Measurements from ENCODE around the gene ECE1. TPM values are rescaled to one million over a fixed set of nuclear protein-coding genes. Genes with fewer than 3 reads are reported as not detected.
A peak's percentile ranks its signal among the peaks of the same experiment; 100 is the strongest.

Gene ECE1
- total RNA-seq, 1 donor from 2014 or later = 223 TPM

GRCh38 chr1:21307663-21308305 is 17.5 kb upstream of the ECE1 start:
- DNase-seq = no peak

- no peak for DNase-seq
Observed at GRCh38 chr1:21307210-21307609, 16.9 kb upstream of the ECE1 start.

GRCh38 chr1:21305900-21306189 is 15.6 kb upstream of the ECE1 start:
- DNase-seq = no peak

- DNase-seq = no peak
Observed at GRCh38 chr1:21305155-21305899, 15.1 kb upstream of the ECE1 start.

GRCh38 chr1:21304488-21304887 is 14.2 kb upstream of the ECE1 start:
- no peak for DNase-seq

- peak; percentile 88 for DNase-seq
Observed at GRCh38 chr1:21302747-21303715, 12.8 kb upstream of the ECE1 start.

- DNase-seq = no peak
Observed at GRCh38 chr1:21301794-21302440, 11.7 kb upstream of the ECE1 start.

- no peak for DNase-seq
Observed at GRCh38 chr1:21300774-21301173, 10.5 kb upstream of the ECE1 start.

GRCh38 chr1:21299780-21300395 is 9.6 kb upstream of the ECE1 start:
- DNase-seq = peak; percentile 43

GRCh38 chr1:21298981-21299391 is 8.7 kb upstream of the ECE1 start:
- peak; percentile 47 for DNase-seq

- no peak for DNase-seq
Observed at GRCh38 chr1:21297975-21298374, 7.7 kb upstream of the ECE1 start.

- DNase-seq = no peak
Observed at GRCh38 chr1:21296509-21297354, 6.5 kb upstream of the ECE1 start.

- DNase-seq = no peak
Observed at GRCh38 chr1:21295545-21295944, 5.3 kb upstream of the ECE1 start.

GRCh38 chr1:21295002-21295401 is 4.7 kb upstream of the ECE1 start:
- DNase-seq = peak; percentile 56

GRCh38 chr1:21294266-21294989 is 4.2 kb upstream of the ECE1 start:
- DNase-seq = no peak

GRCh38 chr1:21293537-21294265 is 3.4 kb upstream of the ECE1 start:
- DNase-seq = no peak

- DNase-seq = no peak
Observed at GRCh38 chr1:21292984-21293536, 2.8 kb upstream of the ECE1 start.

GRCh38 chr1:21292503-21292983 is 2.3 kb upstream of the ECE1 start:
- no peak for DNase-seq

GRCh38 chr1:21291964-21292363 is 1.7 kb upstream of the ECE1 start:
- no peak for DNase-seq

- DNase-seq = no peak
Observed at GRCh38 chr1:21291184-21291583, 921 bp upstream of the ECE1 start.

Measured in dermis blood vessel endothelial cell (primary cell).